Measurements from ENCODE around the gene LAT. TPM values are rescaled to one million over a fixed set of nuclear protein-coding genes. Genes with fewer than 3 reads are reported as not detected.

LAT gene
- total and polyA plus RNA-seq, 2 of the 13 experiments (the other 11 are each of a cell fraction or from before 2014, with no cell fraction given) = 2.0 to 3.0 TPM

DNA sequence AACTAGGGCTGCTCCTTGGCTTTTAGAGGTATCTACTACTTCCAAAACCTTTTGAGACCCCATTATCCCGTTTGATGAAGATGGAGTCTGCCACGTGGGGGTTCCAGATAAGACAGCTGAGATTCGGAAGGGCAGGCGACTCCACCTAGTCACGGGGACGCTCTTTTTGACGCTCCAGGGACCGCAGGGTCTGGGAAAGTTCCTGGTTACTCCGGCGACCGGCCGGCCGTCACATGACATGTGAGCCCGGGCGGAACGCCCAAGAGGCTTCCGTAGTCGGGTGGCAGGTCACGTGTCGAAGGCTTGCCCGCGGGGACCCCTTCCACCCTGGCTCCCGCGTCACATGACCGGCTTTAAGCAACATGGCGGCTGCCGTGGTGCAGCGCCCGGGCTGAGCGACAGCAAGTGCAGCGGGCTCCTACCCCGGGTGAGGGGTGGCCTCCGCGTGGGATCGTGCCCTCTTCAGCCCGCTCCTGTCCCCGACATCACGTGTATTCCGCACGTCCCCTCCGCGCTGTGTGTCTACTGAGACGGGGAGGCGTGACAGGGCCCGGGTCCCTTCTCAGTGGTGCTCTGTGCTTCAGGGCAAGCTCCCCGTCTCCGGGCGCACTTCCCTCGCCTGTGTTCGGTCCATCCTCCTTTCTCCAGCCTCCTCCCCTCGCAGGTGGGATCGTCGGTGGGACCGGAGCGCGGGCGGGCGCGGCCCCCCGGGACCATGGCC lies 10.3 kb upstream of the LAT start, which contains the start of gene SPNS1 (continued):
- TF ChIP-seq ZNF264 (CRISPR knock-in tag; IDR thresholded peaks at IDR 0.05) (peak; percentile 95), KMT2A (CRISPR knock-in tag; IDR thresholded peaks at IDR 0.05) (peak; percentile 63; the same call in 1 of the 2 replicates), PTBP1 (IDR thresholded peaks at IDR 0.05; ENCODE audit: low read depth, low read length, poor library complexity, severe bottlenecking) (no peak), ZNF44 (CRISPR knock-in tag; IDR thresholded peaks at IDR 0.05) (peak; percentile 95; the same call in 1 of the 2 replicates), HMG20A (CRISPR knock-in tag; IDR thresholded peaks at IDR 0.05; ENCODE audit: borderline replicate concordance) (no peak), HDAC1 (CRISPR knock-in tag; IDR thresholded peaks at IDR 0.05) (peak; percentile 100), NFKBIZ (CRISPR knock-in tag; IDR thresholded peaks at IDR 0.05) (peak; percentile 91), PHF20 (CRISPR knock-in tag; IDR thresholded peaks at IDR 0.05) (peak; percentile 100), THYN1 (CRISPR knock-in tag; IDR thresholded peaks at IDR 0.05; ENCODE audit: borderline replicate concordance, low read depth) (no peak), ZNF672 (CRISPR knock-in tag; IDR thresholded peaks at IDR 0.05) (no peak), GLI4 (CRISPR knock-in tag; IDR thresholded peaks at IDR 0.05; ENCODE audit: borderline replicate concordance) (peak; percentile 76; the same call in 1 of the 2 replicates), ASH2L (IDR thresholded peaks at IDR 0.05; ENCODE audit: insufficient read length, low read depth, low read length) (peak; percentile 77), SIX4 (CRISPR knock-in tag; IDR thresholded peaks at IDR 0.05) (peak; percentile 72; the same call in 1 of the 2 replicates), POLR2AphosphoS2 (IDR thresholded peaks at IDR 0.05; ENCODE audit: low read depth, low read length) (no peak), SMYD3 (CRISPR knock-in tag; IDR thresholded peaks at IDR 0.05) (no peak; the same call in 1 of the 2 replicates)
- TF ChIP-seq, protein P1, sequence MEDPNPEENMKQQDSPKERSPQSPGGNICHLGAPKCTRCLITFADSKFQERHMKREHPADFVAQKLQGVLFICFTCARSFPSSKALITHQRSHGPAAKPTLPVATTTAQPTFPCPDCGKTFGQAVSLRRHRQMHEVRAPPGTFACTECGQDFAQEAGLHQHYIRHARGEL (CRISPR knock-in tag; IDR thresholded peaks at IDR 0.05) = 0 out of 2 replicates have a peak, but pooled peaks have one; percentile 37
- TF ChIP-seq, protein P2, sequence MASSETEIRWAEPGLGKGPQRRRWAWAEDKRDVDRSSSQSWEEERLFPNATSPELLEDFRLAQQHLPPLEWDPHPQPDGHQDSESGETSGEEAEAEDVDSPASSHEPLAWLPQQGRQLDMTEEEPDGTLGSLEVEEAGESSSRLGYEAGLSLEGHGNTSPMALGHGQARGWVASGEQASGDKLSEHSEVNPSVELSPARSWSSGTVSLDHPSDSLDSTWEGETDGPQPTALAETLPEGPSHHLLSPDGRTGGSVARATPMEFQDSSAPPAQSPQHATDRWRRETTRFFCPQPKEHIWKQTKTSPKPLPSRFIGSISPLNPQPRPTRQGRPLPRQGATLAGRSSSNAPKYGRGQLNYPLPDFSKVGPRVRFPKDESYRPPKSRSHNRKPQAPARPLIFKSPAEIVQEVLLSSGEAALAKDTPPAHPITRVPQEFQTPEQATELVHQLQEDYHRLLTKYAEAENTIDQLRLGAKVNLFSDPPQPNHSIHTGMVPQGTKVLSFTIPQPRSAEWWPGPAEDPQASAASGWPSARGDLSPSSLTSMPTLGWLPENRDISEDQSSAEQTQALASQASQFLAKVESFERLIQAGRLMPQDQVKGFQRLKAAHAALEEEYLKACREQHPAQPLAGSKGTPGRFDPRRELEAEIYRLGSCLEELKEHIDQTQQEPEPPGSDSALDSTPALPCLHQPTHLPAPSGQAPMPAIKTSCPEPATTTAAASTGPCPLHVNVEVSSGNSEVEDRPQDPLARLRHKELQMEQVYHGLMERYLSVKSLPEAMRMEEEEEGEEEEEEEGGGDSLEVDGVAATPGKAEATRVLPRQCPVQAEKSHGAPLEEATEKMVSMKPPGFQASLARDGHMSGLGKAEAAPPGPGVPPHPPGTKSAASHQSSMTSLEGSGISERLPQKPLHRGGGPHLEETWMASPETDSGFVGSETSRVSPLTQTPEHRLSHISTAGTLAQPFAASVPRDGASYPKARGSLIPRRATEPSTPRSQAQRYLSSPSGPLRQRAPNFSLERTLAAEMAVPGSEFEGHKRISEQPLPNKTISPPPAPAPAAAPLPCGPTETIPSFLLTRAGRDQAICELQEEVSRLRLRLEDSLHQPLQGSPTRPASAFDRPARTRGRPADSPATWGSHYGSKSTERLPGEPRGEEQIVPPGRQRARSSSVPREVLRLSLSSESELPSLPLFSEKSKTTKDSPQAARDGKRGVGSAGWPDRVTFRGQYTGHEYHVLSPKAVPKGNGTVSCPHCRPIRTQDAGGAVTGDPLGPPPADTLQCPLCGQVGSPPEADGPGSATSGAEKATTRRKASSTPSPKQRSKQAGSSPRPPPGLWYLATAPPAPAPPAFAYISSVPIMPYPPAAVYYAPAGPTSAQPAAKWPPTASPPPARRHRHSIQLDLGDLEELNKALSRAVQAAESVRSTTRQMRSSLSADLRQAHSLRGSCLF (CRISPR knock-in tag; IDR thresholded peaks at IDR 0.05; ENCODE audit: borderline replicate concordance) = peak; percentile 90; the same call in 1 of the 2 replicates
- TF ChIP-seq, protein P3, sequence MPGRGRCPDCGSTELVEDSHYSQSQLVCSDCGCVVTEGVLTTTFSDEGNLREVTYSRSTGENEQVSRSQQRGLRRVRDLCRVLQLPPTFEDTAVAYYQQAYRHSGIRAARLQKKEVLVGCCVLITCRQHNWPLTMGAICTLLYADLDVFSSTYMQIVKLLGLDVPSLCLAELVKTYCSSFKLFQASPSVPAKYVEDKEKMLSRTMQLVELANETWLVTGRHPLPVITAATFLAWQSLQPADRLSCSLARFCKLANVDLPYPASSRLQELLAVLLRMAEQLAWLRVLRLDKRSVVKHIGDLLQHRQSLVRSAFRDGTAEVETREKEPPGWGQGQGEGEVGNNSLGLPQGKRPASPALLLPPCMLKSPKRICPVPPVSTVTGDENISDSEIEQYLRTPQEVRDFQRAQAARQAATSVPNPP (CRISPR knock-in tag; IDR thresholded peaks at IDR 0.05) = no peak
- TF ChIP-seq, protein P4, sequence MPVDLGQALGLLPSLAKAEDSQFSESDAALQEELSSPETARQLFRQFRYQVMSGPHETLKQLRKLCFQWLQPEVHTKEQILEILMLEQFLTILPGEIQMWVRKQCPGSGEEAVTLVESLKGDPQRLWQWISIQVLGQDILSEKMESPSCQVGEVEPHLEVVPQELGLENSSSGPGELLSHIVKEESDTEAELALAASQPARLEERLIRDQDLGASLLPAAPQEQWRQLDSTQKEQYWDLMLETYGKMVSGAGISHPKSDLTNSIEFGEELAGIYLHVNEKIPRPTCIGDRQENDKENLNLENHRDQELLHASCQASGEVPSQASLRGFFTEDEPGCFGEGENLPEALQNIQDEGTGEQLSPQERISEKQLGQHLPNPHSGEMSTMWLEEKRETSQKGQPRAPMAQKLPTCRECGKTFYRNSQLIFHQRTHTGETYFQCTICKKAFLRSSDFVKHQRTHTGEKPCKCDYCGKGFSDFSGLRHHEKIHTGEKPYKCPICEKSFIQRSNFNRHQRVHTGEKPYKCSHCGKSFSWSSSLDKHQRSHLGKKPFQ (CRISPR knock-in tag; IDR thresholded peaks at IDR 0.05; ENCODE audit: insufficient replicate concordance) = peak; percentile 86
- TF ChIP-seq, protein P5, sequence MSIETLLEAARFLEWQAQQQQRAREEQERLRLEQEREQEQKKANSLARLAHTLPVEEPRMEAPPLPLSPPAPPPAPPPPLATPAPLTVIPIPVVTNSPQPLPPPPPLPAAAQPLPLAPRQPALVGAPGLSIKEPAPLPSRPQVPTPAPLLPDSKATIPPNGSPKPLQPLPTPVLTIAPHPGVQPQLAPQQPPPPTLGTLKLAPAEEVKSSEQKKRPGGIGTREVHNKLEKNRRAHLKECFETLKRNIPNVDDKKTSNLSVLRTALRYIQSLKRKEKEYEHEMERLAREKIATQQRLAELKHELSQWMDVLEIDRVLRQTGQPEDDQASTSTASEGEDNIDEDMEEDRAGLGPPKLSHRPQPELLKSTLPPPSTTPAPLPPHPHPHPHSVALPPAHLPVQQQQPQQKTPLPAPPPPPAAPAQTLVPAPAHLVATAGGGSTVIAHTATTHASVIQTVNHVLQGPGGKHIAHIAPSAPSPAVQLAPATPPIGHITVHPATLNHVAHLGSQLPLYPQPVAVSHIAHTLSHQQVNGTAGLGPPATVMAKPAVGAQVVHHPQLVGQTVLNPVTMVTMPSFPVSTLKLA (IDR thresholded peaks at IDR 0.05) = peak; percentile 90

All from HepG2 (cell line).